Activated naive CD4-positive, alpha-beta T cell treated with anti-CD3 and anti-CD28 coated beads, Interleukin-2, amount 50 U/mL, for 16 hours (primary cell): ENCODE results near the gene MVK.

ENCODE experiments used
- DNase-seq: peaks from one replicate; pipeline ENCODE4 v3.0.0-alpha.2; 2020

The MVK gene

DNA sequence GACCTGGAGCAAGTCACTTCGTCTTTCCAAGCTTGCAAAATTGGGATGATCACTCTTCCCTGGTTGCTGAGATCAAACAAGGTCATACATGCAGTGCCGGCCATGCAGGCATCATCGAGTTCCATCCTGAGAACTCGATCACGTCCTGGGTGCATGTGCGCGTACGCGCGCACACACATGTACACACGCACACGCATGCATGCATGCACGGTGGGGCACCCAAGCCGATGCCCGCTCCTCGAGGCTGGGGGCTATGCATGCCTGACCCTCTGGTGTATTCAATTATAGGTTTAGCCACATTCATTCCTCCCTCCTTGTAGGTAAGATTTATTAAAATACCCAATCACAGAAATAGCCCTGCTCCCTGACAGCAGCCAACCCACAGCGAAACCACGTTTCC, 26.3 kb upstream of the MVK start:
- no peak for DNase-seq

GRCh38 chr12:109548258-109548657, 25.3 kb upstream of the MVK start:
- DNase-seq = no peak

GRCh38 chr12:109549613-109550270, 23.9 kb upstream of the MVK start:
- no peak for DNase-seq

- no peak for DNase-seq
These were observed 23.3 kb upstream of the MVK start for GRCh38 chr12:109550281-109550680.

DNA sequence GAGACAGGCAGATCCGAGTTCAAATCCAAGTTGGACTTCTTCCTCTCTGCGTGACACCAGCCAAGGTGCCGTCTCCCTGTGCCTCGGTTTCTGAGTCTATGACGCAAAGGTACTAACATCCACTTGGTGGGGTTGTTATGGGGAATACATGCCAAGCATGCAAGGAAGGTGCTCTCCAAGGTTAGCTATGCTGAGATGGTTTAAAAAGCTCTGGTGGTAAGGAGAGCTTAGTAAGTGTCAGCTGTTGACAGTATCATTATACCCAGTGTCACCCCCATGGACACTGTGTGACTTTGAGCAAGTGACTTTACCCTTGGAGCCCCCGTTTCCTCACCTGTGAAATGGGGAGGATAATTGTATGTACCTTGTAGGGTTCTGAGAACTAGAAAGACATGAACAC, 22.5 kb upstream of the MVK start:
- DNase-seq = no peak

DNA sequence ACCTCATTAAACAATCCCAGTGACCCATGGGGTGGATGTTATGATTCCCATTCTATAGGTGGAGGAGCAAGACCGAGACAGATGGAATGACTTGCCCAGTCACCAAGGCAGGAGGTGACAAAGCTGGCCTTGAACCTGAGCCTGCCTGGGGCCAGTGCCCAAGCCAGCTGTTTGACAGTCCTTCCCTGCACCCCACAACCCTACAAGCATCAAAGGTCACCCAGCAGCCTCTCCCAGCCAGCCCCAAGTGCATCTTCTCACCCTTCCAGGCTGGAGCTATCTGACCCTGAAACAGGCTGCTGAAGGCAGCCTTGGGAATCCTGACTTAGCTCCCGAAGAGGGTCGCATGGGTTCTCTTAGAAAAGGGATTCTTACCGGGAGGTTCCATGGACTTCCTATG, 20.6 kb upstream of the MVK start:
- DNase-seq = no peak

GRCh38 chr12:109553483-109553882, 20.1 kb upstream of the MVK start:
- DNase-seq = no peak

DNA sequence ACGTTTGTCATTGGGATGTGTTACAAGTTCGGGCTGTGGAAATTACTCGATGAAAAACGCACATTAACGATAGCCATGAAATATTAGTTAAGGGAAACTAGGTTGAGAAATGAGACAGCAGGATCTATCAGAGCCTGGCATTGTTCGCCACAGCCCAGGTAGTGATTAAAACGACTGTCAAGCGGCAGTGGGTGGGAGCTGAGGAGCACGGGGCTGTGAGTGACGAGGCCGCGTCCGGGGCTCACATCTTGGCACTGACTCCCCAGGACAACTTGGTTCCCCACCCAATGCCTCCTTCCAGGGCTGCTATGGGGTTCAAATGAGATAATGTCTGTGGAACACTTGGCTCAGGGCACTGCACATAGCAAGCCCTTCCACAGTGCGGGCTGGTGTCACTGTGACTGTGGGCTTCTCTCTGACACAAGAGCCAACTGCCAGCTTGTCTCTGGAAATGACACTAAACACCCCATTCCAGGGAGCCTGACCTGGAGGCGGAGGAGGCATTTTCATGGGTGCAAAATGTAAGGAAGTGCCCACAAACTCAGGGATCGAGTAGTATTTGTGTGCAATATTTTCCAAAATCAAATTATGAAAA, 19.6 kb upstream of the MVK start:
- DNase-seq = no peak

GRCh38 chr12:109554761-109555160, 18.8 kb upstream of the MVK start:
- no peak for DNase-seq

GRCh38 chr12:109555431-109556315, 17.9 kb upstream of the MVK start:
- no peak for DNase-seq

- no peak for DNase-seq
These were observed 16.4 kb upstream of the MVK start for GRCh38 chr12:109557200-109557599.

GRCh38 chr12:109557805-109558204, 15.8 kb upstream of the MVK start:
- no peak for DNase-seq

GRCh38 chr12:109558374-109559199, 15.0 kb upstream of the MVK start:
- DNase-seq = no peak

DNA sequence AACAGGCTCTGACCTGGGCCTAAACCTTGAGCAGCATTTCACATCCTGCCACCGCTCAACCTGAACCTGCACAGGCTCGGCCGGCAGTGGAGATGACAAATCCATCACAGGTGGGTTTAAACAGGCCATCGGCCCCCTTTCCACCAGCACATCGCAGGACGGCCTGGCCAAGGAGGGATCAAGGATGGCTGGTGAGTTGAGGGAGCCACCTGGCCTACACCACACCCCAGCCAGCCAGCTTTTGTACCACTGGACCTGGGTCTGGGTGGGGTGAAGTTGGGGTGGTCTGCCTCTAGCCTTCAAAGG, 14.4 kb upstream of the MVK start:
- DNase-seq = no peak

- DNase-seq = no peak
These were observed 14.0 kb upstream of the MVK start for GRCh38 chr12:109559601-109560000.

GRCh38 chr12:109560867-109561710, 12.5 kb upstream of the MVK start:
- DNase-seq = no peak

GRCh38 chr12:109561711-109562030, 11.9 kb upstream of the MVK start:
- no peak for DNase-seq

DNA sequence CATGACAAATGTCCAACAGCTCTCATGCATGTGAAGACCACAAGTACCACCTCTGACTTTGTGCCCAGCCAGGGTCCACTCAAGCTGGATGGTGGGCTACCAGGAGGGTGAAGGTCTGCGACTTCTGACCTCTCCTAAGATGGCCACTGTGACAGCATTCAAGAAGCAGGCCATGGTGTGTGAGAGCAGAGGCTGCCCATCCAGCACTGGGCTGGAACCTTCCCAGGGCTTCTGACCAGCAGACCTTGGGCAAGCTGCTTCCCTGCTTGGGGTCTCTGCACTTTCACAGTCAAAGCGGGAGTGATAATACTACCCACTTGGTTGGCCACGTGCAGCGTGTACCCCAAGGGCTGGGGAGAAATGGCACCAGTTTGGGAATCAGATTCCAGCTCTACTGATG, 10.7 kb upstream of the MVK start:
- DNase-seq = no peak

DNA sequence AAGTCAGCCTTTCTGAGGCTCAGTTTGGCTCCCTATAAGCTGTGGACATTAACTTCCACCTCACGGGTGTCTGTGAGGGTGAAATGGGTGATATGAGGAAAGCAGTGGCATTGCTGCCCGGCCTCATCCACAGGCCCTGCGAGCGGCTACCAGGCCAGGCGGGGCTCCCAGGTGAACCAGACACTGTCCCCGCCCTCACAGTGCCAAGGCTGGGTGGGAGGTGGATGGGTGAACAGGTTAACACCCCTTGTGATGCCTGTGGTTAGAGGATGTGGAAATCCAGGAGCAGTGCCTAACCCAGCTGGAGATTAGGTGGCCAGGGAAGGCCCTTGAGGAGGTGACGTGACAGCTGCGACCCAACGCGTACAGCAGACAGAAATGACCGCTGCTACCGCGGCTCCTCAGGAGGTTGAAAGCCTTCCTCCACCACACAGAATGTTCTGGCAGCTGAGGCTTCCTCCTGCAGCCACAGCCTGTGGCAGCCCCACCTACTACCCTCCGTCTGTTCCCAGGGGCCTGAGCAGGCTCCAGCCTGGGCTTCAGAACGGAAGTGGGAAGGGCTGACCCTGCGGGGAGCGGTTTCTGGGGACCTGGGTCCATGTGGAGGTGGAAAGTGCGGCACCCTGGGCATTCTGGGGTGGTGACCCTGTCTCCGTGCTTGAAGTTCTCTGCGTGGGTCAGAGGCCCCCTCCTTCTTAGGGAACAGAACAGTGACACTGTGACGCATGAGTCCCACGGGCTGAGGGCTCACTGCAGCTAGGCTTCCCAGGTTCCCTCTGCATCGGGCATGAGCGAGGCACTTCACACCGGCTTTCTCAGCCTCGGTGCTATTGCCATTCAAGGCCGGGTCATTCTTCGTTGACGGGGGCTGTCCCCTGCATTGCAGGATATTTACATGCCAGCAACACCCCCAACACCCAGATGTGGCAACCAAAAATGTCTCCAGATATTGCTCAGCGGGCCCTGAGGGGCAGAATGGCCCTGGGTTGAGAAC, 10.0 kb upstream of the MVK start:
- DNase-seq = no peak

DNA sequence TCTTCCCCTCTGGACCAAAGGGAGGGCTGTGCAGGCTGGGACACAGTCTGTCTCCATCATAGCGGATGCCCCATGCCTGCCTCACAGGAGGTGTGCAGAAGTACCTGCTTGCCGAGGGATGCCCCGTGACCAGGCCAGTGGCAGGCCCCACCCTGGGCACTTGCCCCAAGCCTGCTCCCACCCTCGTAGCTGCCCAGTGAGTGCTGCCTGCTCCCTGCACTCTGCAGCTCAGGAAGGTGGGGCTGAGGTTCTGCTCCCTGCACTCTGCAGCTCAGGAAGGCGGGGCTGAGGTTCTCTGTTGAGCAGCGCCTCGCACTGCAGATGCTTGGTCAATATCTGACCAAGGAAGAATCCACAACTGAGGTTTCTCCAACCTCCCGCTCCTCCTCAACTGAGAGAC, 7.2 kb upstream of the MVK start:
- no peak for DNase-seq

DNA sequence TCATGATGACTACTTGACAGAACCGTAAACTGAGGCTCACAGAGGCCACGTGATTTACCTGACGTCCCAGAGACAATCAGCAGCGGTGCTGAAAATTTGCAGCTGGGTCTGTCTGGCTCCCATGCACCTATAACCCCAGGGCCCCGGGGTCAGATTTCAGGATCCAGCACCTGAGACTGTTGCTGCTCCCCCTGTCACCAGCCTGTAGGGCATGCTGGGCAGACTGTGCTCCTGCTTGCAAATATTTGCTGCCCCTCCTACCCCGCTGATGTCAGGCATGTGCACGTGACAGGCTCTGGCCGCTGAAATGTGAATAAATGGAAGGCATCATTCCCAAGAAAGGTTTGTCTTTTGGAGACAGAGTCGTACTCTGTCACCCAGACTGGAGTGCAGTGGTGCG, 6.3 kb upstream of the MVK start:
- no peak for DNase-seq
